Measurements from ENCODE around the gene TLK2.
"Not testable (repeated sequence)": the region's sequence is repeated elsewhere in the genome, so short reads cannot be mapped to it uniquely, and the experiment has no call there.

The TLK2 gene

DNA sequence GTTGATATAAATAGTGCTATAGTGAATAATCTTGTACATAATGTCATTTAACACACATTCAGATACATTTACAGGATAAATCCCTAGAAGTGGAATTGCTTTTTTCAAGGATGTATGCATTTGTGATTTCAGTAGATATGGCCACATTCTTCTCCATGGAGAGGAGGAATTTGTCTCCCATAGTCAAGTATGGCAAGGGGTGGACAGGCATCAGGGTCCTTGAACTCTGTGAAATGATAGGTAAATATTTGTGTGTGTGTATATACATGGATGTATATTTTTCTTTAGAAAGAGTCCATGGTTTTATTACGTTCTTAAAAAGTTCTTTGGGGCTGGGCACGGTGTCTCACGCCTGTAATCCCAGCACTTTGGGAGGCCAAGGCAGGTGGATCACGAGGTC is 17.7 kb downstream of the TLK2 start:
- not testable (repeated sequence) for H2BK5ac ChIP-seq (ENCODE audit: low read length); H2BK12ac ChIP-seq (ENCODE audit: low read length); H3K23ac ChIP-seq (ENCODE audit: low read depth, low read length, poor library complexity); H4K8ac ChIP-seq (ENCODE audit: low read depth, low read length); H3K9me3 ChIP-seq (replicated peaks in 1 of 2; ENCODE audit: control insufficient read depth in 2 of 2, insufficient read depth in 1 of 2, low read depth in 1 of 2, low read length in 2 of 2); H3K18ac ChIP-seq (ENCODE audit: low read length); H3K4me1 ChIP-seq (ENCODE audit: control insufficient read depth in 2 of 2, insufficient read depth in 1 of 2, low read depth in 1 of 2, low read length in 2 of 2); H2AK5ac ChIP-seq (ENCODE audit: low read depth, low read length); H2BK15ac ChIP-seq (ENCODE audit: low read length); H3K4me2 ChIP-seq (ENCODE audit: insufficient read depth, low read length, poor library complexity, severe bottlenecking); H3K27ac ChIP-seq (replicated peaks; ENCODE audit: low read length); H3K4ac ChIP-seq (ENCODE audit: low read length); H2BK120ac ChIP-seq (ENCODE audit: low read depth, low read length); H3K4me3 ChIP-seq (ENCODE audit: low read length in 2 of 2); H3K14ac ChIP-seq (ENCODE audit: low read length); H3K36me3 ChIP-seq (replicated peaks in 1 of 2; ENCODE audit: control insufficient read depth in 2 of 2, insufficient read depth in 2 of 2, low read length in 2 of 2); H3K9ac ChIP-seq (ENCODE audit: low read depth, low read length, poor library complexity); H2AFZ ChIP-seq (ENCODE audit: low read length); H3K79me1 ChIP-seq (ENCODE audit: low read depth, low read length); H3K27me3 ChIP-seq (ENCODE audit: control insufficient read depth in 3 of 3, insufficient read depth in 3 of 3, low read depth in 1 of 3, low read length in 3 of 3); H4K91ac ChIP-seq (ENCODE audit: low read depth, low read length, poor library complexity); DNase-seq (ENCODE audit: low spot score)
- WGBS, 2 donors (ENCODE audit: extremely low coverage in 2 of 2, insufficient read length in 2 of 2, insufficient replicate concordance in 1 of 2): no CpG with 5 or more reads among the region's 4 CpGs

- H2BK15ac ChIP-seq (ENCODE audit: low read length); H3K4me1 ChIP-seq (ENCODE audit: control insufficient read depth in 2 of 2, insufficient read depth in 1 of 2, low read depth in 1 of 2, low read length in 2 of 2); H3K27me3 ChIP-seq (ENCODE audit: control insufficient read depth in 3 of 3, insufficient read depth in 3 of 3, low read depth in 1 of 3, low read length in 3 of 3); H2BK12ac ChIP-seq (ENCODE audit: low read length); DNase-seq (ENCODE audit: low spot score); H3K27ac ChIP-seq (replicated peaks; ENCODE audit: low read length); H2BK120ac ChIP-seq (ENCODE audit: low read depth, low read length); H4K91ac ChIP-seq (ENCODE audit: low read depth, low read length, poor library complexity); H3K9me3 ChIP-seq (replicated peaks in 1 of 2; ENCODE audit: control insufficient read depth in 2 of 2, insufficient read depth in 1 of 2, low read depth in 1 of 2, low read length in 2 of 2); H2BK5ac ChIP-seq (ENCODE audit: low read length); H3K36me3 ChIP-seq (replicated peaks in 1 of 2; ENCODE audit: control insufficient read depth in 2 of 2, insufficient read depth in 2 of 2, low read length in 2 of 2); H3K79me1 ChIP-seq (ENCODE audit: low read depth, low read length); H3K4me2 ChIP-seq (ENCODE audit: insufficient read depth, low read length, poor library complexity, severe bottlenecking); H3K9ac ChIP-seq (ENCODE audit: low read depth, low read length, poor library complexity); H2AFZ ChIP-seq (ENCODE audit: low read length); H3K23ac ChIP-seq (ENCODE audit: low read depth, low read length, poor library complexity); H3K18ac ChIP-seq (ENCODE audit: low read length); H4K8ac ChIP-seq (ENCODE audit: low read depth, low read length); H2AK5ac ChIP-seq (ENCODE audit: low read depth, low read length); H3K4ac ChIP-seq (ENCODE audit: low read length); H3K4me3 ChIP-seq (ENCODE audit: low read length in 2 of 2); H3K14ac ChIP-seq (ENCODE audit: low read length): not testable (repeated sequence)
- no CpG with 5 or more reads among the region's 8 CpGs for WGBS, 2 donors (ENCODE audit: extremely low coverage in 2 of 2, insufficient read length in 2 of 2, insufficient replicate concordance in 1 of 2)
Observed at GRCh38 chr17:62498796-62499195, 20.2 kb downstream of the TLK2 start.

DNA sequence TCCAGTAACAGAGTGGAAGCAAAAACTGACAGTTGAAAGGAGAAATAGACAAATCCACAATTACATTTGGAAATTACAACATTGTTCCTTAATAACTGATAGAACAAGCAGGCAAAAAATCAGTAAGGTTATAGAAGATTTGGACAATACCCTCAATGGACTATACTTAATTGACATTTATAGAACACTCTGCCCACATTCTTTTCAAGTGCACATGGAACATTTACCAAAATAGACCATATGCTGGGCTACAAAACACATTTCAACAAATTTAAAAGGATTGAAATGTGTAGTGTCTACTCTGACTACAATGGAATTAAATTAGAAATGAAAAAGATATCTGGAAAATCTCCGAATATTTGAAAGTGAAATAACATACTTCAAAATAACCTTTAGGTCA is 21.8 kb downstream of the TLK2 start:
- DNase-seq (ENCODE audit: low spot score); H2AK5ac ChIP-seq (ENCODE audit: low read depth, low read length); H4K8ac ChIP-seq (ENCODE audit: low read depth, low read length); H3K36me3 ChIP-seq (replicated peaks in 1 of 2; ENCODE audit: control insufficient read depth in 2 of 2, insufficient read depth in 2 of 2, low read length in 2 of 2); H4K91ac ChIP-seq (ENCODE audit: low read depth, low read length, poor library complexity); H3K4ac ChIP-seq (ENCODE audit: low read length); H3K14ac ChIP-seq (ENCODE audit: low read length); H2BK15ac ChIP-seq (ENCODE audit: low read length); H3K4me1 ChIP-seq (ENCODE audit: control insufficient read depth in 2 of 2, insufficient read depth in 1 of 2, low read depth in 1 of 2, low read length in 2 of 2); H2BK12ac ChIP-seq (ENCODE audit: low read length); H3K4me2 ChIP-seq (ENCODE audit: insufficient read depth, low read length, poor library complexity, severe bottlenecking); H3K4me3 ChIP-seq (ENCODE audit: low read length in 2 of 2); H3K79me1 ChIP-seq (ENCODE audit: low read depth, low read length); H2BK120ac ChIP-seq (ENCODE audit: low read depth, low read length); H3K9ac ChIP-seq (ENCODE audit: low read depth, low read length, poor library complexity); H2BK5ac ChIP-seq (ENCODE audit: low read length); H3K18ac ChIP-seq (ENCODE audit: low read length); H3K9me3 ChIP-seq (replicated peaks in 1 of 2; ENCODE audit: control insufficient read depth in 2 of 2, insufficient read depth in 1 of 2, low read depth in 1 of 2, low read length in 2 of 2); H3K27ac ChIP-seq (replicated peaks; ENCODE audit: low read length); H3K27me3 ChIP-seq (ENCODE audit: control insufficient read depth in 3 of 3, insufficient read depth in 3 of 3, low read depth in 1 of 3, low read length in 3 of 3); H2AFZ ChIP-seq (ENCODE audit: low read length); H3K23ac ChIP-seq (ENCODE audit: low read depth, low read length, poor library complexity): not testable (repeated sequence)
- no CpG with 5 or more reads among the region's 1 CpG for WGBS, 2 donors (ENCODE audit: extremely low coverage in 2 of 2, insufficient read length in 2 of 2, insufficient replicate concordance in 1 of 2)

DNA sequence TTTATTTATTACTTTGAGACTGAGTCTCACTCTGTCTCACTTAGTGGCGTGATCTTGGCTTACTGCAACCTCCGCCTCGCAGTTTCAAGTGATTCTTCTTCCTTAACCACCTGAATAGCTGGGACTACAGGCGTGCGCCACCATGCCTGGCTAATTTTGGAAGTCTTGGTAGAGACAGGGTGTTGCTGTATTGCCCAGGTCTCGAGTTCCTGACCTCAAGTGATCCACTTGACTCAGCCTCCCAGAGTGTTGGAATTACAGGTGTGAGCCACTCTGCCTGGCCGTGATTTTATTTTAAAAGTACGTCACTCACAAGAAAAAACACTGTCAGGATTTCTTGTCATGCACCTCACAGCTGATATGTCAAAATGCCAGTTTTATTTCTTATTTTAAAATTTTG is 26.2 kb downstream of the TLK2 start:
- not testable (repeated sequence) for H2BK5ac ChIP-seq (ENCODE audit: low read length); H3K4ac ChIP-seq (ENCODE audit: low read length); H3K4me3 ChIP-seq (ENCODE audit: low read length in 2 of 2); H2BK120ac ChIP-seq (ENCODE audit: low read depth, low read length); H3K4me2 ChIP-seq (ENCODE audit: insufficient read depth, low read length, poor library complexity, severe bottlenecking); H3K18ac ChIP-seq (ENCODE audit: low read length); H3K23ac ChIP-seq (ENCODE audit: low read depth, low read length, poor library complexity); H3K79me1 ChIP-seq (ENCODE audit: low read depth, low read length); H4K91ac ChIP-seq (ENCODE audit: low read depth, low read length, poor library complexity); H3K27ac ChIP-seq (replicated peaks; ENCODE audit: low read length); H3K4me1 ChIP-seq (ENCODE audit: control insufficient read depth in 2 of 2, insufficient read depth in 1 of 2, low read depth in 1 of 2, low read length in 2 of 2); H2AK5ac ChIP-seq (ENCODE audit: low read depth, low read length); H2BK12ac ChIP-seq (ENCODE audit: low read length); H3K9me3 ChIP-seq (replicated peaks in 1 of 2; ENCODE audit: control insufficient read depth in 2 of 2, insufficient read depth in 1 of 2, low read depth in 1 of 2, low read length in 2 of 2); H4K8ac ChIP-seq (ENCODE audit: low read depth, low read length); H3K36me3 ChIP-seq (replicated peaks in 1 of 2; ENCODE audit: control insufficient read depth in 2 of 2, insufficient read depth in 2 of 2, low read length in 2 of 2); H3K27me3 ChIP-seq (ENCODE audit: control insufficient read depth in 3 of 3, insufficient read depth in 3 of 3, low read depth in 1 of 3, low read length in 3 of 3); H3K9ac ChIP-seq (ENCODE audit: low read depth, low read length, poor library complexity); H3K14ac ChIP-seq (ENCODE audit: low read length); DNase-seq (ENCODE audit: low spot score); H2BK15ac ChIP-seq (ENCODE audit: low read length); H2AFZ ChIP-seq (ENCODE audit: low read length)
- no CpG with 5 or more reads among the region's 8 CpGs for WGBS, 2 donors (ENCODE audit: extremely low coverage in 2 of 2, insufficient read length in 2 of 2, insufficient replicate concordance in 1 of 2)

All from neuronal stem cell (in vitro differentiated cells).